Measurements from ENCODE around the gene HIF1A.
"Not testable (repeated sequence)": the region's sequence is repeated elsewhere in the genome, so short reads cannot be mapped to it uniquely, and the experiment has no call there.

Gene HIF1A

DNA sequence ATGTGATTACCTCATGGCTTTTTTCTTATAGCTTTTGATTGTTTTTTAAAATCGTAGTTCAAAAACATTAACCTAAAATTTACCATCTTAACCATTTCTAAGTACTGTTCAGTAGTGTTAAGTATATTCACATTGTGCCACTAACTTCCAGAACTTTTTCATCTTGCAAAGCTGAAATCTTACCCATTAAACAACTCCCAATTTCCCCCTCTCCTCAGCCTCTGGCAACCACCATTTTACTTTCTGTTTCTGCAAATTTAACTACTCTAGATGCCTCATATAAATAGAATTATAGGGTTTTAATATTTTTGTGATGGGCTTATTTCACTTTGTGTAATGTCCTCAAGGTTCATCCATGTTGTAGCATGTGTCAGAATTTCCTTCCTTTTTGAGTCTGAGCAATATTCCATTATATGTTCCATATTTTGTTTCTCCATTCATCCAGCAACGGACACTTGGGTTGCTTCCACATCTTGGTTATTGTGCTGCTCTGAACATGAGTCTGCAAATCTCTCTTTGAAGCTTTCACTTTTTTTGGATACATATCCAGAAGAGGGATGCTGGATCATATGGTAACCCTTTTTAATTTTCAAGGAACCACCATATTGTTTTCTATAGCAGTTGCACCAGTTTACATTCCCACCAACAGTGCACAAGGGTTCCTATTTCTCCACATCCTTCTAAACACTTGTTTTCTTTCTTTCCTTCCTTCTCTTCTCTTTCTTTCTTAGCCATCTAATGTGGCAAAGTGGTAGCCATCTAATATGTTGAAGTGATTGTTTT lies 5.0 kb downstream of the HIF1A start:
- Histone ChIP-seq H3K9ac (ENCODE audit: low read length) (no peak overlapping the region), H3K27me3 (ENCODE audit: control insufficient read depth, insufficient read depth, low read length) (no peaks in the 10 kb centered on the region), H3K9me3 (ENCODE audit: control insufficient read depth, low read length) (no peaks in the 10 kb centered on the region), H3K36me3 (ENCODE audit: control insufficient read depth, insufficient read depth, low read length) (no peaks in the 10 kb centered on the region), H3K4me3 (ENCODE audit: low read length) (no peak overlapping the region), H3K4me1 (ENCODE audit: control insufficient read depth, insufficient read depth, low read length) (no peaks in the 10 kb centered on the region)

DNA sequence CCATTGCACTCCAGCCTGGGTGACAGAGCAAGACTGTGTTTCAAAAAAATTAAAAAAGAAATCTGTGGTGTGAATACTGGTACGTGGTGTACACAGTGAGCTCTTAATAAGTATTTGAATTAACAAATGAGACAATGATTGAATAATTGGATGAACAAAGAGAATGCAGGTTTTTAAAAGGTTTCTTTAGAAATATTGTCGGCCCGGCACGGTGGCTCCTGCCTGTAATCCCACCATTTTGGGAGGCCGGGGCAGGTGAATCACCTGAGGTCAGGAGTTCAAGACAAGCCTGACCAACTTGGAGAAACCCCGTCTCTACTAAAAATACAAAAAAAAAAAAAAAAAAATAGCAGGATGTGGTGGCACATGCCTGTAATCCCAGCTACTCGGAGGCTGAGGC lies 6.6 kb downstream of the HIF1A start:
- Histone ChIP-seq H3K27me3 (ENCODE audit: control insufficient read depth, insufficient read depth, low read length) (no peaks in the 10 kb centered on the region), H3K4me1 (ENCODE audit: control insufficient read depth, insufficient read depth, low read length) (no peaks in the 10 kb centered on the region), H3K36me3 (ENCODE audit: control insufficient read depth, insufficient read depth, low read length) (no peaks in the 10 kb centered on the region)

DNA sequence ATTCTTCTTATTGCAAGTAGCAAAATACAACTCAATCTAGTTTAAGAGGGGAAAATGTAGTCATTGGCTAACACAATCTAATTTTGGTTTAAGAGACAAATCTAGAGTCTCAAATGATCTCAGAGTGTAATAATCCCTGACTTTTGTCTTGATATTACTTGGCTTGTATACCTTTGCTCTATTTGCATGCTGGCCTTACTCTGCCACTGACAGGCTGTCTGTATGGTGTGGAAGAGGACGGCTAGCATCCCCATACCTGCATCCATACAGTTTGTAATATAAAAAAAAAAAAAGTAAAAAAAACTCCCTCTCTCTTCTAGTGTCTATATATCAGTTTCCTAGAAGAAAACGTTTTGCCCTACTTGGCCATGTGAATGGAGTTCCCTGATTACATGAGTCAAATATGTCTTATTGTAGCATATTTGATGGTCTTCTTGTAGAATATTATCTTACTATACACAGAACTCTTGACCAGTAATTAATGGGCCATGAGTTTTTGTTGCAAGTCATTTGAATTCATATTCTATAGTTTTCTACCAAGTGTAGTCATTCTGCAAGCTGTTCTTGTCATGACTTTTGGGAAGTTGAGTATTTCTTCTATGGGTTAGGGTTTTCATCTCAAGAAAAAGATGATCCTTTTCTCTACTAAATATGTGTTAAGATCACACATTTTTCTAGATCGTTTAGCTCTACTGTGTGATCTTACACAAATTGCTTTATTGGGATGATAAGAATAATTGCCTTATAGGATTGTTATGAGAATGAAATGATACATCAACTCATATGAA lies 8.2 kb downstream of the HIF1A start:
- H3K9me3 ChIP-seq (ENCODE audit: control insufficient read depth, low read length) = no peaks in the 10 kb centered on the region
- H3K9ac ChIP-seq (ENCODE audit: low read length) = no peak overlapping the region
- no peaks in the 10 kb centered on the region for H3K27me3 ChIP-seq (ENCODE audit: control insufficient read depth, insufficient read depth, low read length)
- no peaks in the 10 kb centered on the region for H3K36me3 ChIP-seq (ENCODE audit: control insufficient read depth, insufficient read depth, low read length)
- no peaks in the 10 kb centered on the region for H3K4me1 ChIP-seq (ENCODE audit: control insufficient read depth, insufficient read depth, low read length)
- H3K4me3 ChIP-seq (ENCODE audit: low read length) = no peak overlapping the region

More for the DNA sequence above, 6.6 kb downstream of the HIF1A start:
- Histone ChIP-seq H3K9ac (ENCODE audit: low read length) (no peak overlapping the region), H3K4me3 (ENCODE audit: low read length) (no peak overlapping the region), H3K9me3 (ENCODE audit: control insufficient read depth, low read length) (no peaks in the 10 kb centered on the region)

DNA sequence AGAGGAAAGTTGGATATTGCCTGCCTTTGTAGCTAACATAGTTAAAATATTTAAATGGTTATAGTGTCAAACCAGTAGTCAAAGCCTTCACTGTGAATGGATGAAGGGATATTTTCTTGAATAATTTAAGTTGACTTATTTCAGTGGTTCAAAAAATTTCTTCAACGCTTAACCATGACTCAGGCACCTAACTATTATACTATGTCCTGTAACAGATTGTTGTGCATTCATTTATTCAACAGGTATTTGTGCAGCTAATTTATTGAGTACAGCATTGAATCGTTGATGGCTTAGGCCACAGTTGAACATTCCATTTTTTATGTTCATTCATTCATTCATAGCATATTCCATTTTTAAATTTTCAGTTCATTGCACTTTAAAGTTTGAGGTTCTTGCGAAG lies 9.2 kb downstream of the HIF1A start:
- H3K9ac ChIP-seq (ENCODE audit: low read length) = no peak overlapping the region
- no peaks in the 10 kb centered on the region for H3K27me3 ChIP-seq (ENCODE audit: control insufficient read depth, insufficient read depth, low read length)
- H3K4me3 ChIP-seq (ENCODE audit: low read length) = no peak overlapping the region
- no peaks in the 10 kb centered on the region for H3K4me1 ChIP-seq (ENCODE audit: control insufficient read depth, insufficient read depth, low read length)
- no peaks in the 10 kb centered on the region for H3K9me3 ChIP-seq (ENCODE audit: control insufficient read depth, low read length)
- H3K36me3 ChIP-seq (ENCODE audit: control insufficient read depth, insufficient read depth, low read length) = no peaks in the 10 kb centered on the region

DNA sequence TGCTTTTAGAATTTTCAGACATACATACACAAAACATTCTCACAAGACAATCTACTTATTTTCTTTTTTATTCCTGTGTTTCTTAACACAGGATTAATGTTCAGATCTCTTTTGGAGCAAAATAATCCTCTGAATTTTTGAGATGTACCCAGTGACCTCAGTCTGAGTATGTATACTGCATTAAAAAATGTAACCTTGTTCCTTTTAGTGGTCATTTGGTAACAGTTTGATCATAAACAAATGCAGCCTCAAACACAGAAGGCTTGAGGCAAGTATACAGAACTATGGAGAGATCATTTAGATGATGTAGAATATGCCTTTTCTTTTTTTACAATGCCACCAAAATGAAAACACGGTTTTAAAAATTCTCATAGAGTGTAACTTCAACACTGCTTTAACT lies 9.7 kb downstream of the HIF1A start:
- Histone ChIP-seq H3K9me3 (ENCODE audit: control insufficient read depth, low read length) (no peaks in the 10 kb centered on the region), H3K27me3 (ENCODE audit: control insufficient read depth, insufficient read depth, low read length) (no peaks in the 10 kb centered on the region), H3K9ac (ENCODE audit: low read length) (no peak overlapping the region), H3K4me3 (ENCODE audit: low read length) (no peak overlapping the region), H3K36me3 (ENCODE audit: control insufficient read depth, insufficient read depth, low read length) (no peaks in the 10 kb centered on the region), H3K4me1 (ENCODE audit: control insufficient read depth, insufficient read depth, low read length) (no peaks in the 10 kb centered on the region)

DNA sequence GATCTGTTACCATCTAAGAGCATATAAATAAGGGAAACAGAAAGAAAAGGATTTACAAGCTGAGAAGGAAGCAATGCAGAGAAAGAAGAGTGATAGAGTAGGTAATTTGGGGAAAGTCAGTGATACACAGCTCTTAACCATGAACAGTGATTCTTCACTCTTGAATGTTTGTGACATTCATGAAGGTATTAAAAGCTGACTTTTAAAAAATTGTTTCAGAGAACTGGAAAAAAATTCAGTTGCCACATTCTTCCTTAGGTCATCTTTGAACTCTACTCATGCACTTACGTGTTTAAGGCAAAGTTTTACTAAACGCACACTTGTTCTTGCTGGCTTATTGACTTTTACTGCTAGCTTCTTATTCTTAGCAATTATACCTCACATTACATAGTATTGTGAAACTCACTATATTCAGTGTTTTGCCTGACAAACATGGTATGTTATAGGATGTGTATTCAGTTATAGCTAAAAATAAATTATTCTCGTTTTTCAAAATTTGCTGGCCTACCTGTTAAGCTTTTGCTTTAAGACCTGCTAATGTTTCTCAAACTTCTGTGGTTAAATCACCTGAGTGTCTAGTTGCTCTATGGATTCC lies 10.9 kb downstream of the HIF1A start:
- no peak overlapping the region for H3K4me3 ChIP-seq (ENCODE audit: low read length)
- H3K4me1 ChIP-seq (ENCODE audit: control insufficient read depth, insufficient read depth, low read length) = peaks cover 2% of the 10 kb centered on the region
- H3K36me3 ChIP-seq (ENCODE audit: control insufficient read depth, insufficient read depth, low read length) = no peaks in the 10 kb centered on the region
- H3K9me3 ChIP-seq (ENCODE audit: control insufficient read depth, low read length) = no peaks in the 10 kb centered on the region
- no peak overlapping the region for H3K9ac ChIP-seq (ENCODE audit: low read length)
- H3K27me3 ChIP-seq (ENCODE audit: control insufficient read depth, insufficient read depth, low read length) = no peaks in the 10 kb centered on the region

DNA sequence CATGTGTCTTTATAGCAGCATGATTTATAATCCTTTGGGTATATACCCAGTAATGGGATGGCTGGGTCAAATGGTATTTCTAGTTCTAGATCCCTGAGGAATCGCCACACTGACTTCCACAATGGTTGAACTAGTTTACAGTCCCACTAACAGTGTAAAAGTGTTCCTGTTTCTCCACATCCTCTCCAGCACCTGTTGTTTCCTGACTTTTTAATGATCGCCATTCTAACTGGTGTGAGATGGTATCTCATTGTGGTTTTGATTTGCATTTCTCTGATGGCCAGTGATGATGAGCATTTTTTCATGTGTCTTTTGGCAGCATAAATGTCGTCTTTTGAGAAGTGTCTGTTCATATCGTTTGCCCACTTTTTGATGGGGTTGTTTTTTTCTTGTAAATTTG lies 12.5 kb downstream of the HIF1A start:
- not testable (repeated sequence) for H3K36me3 ChIP-seq (ENCODE audit: control insufficient read depth, insufficient read depth, low read length); H3K4me3 ChIP-seq (ENCODE audit: low read length); H3K27me3 ChIP-seq (ENCODE audit: control insufficient read depth, insufficient read depth, low read length); H3K9ac ChIP-seq (ENCODE audit: low read length); H3K9me3 ChIP-seq (ENCODE audit: control insufficient read depth, low read length)
- H3K4me1 ChIP-seq (ENCODE audit: control insufficient read depth, insufficient read depth, low read length) = peaks cover 17% of the 10 kb centered on the region

DNA sequence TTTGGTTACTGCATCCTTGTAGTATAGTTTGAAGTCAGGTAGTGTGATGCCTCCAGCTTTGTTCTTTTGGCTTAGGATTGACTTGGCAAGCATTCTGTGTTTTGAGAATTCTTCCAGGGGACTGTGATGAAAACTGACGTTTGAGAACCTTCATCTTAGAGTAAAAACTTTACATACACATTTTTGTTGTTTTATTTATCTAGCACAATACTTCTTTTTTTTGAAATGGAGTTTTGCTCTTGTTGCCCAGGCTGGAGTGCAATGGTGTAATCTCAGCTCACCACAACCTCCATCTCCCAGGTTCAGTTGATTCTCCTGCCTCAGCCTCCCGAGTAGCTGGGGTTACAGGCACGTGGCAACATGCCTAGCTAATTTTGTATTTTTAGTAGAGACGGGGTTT lies 13.4 kb downstream of the HIF1A start:
- not testable (repeated sequence) for H3K36me3 ChIP-seq (ENCODE audit: control insufficient read depth, insufficient read depth, low read length); H3K9ac ChIP-seq (ENCODE audit: low read length); H3K9me3 ChIP-seq (ENCODE audit: control insufficient read depth, low read length); H3K4me3 ChIP-seq (ENCODE audit: low read length); H3K27me3 ChIP-seq (ENCODE audit: control insufficient read depth, insufficient read depth, low read length)
- peaks cover 18% of the 10 kb centered on the region for H3K4me1 ChIP-seq (ENCODE audit: control insufficient read depth, insufficient read depth, low read length)

DNA sequence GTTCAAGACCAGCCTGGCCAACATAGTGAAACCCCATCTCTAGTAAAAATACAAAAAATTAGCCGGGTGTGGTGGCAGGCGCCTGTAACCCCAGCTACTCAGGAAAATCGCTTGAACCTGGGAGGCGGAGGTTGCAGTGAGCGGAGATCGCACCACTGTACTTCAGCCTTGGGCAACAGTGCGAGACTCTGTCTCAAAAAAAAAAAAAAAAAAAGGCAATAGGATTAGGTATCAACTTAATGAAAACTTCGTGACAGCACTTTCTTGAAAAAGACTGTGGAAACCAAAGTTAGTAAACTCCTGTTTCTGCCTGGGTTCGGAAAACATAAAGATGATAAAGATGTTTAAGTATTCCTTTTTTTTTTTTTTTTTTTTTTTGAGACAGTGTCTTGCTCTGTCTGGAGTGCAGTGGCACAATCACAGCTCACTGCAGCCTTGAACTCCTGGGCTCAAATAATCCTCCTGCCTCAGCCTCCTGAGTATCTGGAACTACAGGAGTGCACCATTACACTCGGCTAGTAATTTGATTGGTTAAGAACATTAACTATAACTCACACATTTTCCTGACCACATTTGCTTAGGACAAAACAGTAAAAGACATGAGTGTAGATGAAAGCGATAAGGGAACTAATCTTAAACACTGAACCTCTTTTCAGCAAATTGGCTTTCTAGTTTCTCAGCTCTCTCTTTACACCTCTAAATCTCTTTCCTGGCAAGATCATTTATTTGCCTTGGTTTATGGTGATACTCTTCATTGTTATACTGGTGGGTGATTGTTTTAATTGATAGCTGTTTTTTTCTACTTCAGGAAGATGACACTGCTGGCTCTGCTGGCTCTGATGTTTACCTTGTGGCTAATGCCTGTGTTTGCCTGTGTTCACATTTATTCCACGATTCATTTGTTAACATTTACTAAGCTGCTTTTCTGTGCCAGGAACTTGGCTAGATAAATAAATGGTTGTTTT lies 15.8 kb downstream of the HIF1A start:
- H3K9ac ChIP-seq (ENCODE audit: low read length) = no peak overlapping the region
- H3K9me3 ChIP-seq (ENCODE audit: control insufficient read depth, low read length) = no peaks in the 10 kb centered on the region
- H3K4me3 ChIP-seq (ENCODE audit: low read length) = no peak overlapping the region
- H3K27me3 ChIP-seq (ENCODE audit: control insufficient read depth, insufficient read depth, low read length) = no peaks in the 10 kb centered on the region
- no peaks in the 10 kb centered on the region for H3K36me3 ChIP-seq (ENCODE audit: control insufficient read depth, insufficient read depth, low read length)
- H3K4me1 ChIP-seq (ENCODE audit: control insufficient read depth, insufficient read depth, low read length) = peaks cover 18% of the 10 kb centered on the region

DNA sequence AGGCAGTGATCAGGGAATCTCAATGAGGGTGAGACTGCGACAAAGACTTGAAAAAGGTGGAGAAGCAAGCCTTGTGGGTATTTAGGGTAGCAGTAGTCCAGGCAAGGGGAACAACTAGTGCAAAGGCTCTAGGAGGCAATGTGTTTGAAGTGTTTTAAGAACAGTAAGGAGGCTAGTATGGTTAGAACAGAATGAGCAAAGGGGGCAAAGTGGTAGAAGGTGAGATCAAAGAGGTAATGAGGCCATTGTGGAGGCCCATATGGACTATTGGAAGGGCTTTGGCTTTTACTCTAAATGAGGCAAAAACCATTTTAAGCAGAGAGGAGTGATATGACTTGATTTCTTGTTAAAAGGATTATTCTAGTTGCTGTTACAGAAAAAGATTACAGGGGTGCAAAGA lies 16.8 kb downstream of the HIF1A start:
- Histone ChIP-seq H3K27me3 (ENCODE audit: control insufficient read depth, insufficient read depth, low read length) (no peaks in the 10 kb centered on the region), H3K9me3 (ENCODE audit: control insufficient read depth, low read length) (no peaks in the 10 kb centered on the region), H3K4me1 (ENCODE audit: control insufficient read depth, insufficient read depth, low read length) (peaks cover 18% of the 10 kb centered on the region), H3K9ac (ENCODE audit: low read length) (peak overlapping the region; percentile 29), H3K36me3 (ENCODE audit: control insufficient read depth, insufficient read depth, low read length) (no peaks in the 10 kb centered on the region), H3K4me3 (ENCODE audit: low read length) (no peak overlapping the region)

DNA sequence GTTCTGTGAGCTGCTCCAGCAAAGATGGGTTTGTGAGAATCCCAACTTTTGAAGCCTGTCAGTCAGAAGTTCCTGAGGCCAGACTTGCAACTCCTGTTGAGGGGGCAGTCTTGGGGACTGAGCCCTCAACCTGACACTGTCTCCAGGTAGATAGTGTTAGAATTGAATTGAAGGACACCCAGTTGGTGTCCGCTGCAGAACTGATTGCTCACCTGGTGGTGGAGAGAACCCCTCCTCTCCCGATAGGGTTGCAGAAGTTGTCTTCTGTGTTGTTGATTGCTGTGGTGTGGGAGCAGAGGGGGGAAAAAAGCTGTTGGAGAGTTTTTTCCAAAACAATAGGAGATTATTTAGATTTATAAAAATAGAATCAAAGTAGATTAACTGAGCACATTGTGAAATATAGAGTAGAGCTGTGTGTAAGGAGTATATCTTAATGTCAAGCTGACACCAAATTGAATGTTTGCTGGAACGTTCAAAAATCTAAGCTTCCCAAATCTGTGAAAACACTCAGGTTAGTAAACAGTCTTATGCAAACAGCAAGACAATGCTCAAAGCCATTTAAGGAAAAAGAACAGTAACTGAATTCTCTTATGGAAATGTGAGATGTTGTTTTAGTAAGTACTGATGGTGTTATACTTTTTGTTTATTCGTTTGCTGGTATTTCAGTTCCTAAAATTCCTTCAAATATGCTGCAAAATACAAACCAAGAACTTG lies 18.6 kb downstream of the HIF1A start:
- Histone ChIP-seq H3K9ac (ENCODE audit: low read length) (no peak overlapping the region), H3K9me3 (ENCODE audit: control insufficient read depth, low read length) (no peaks in the 10 kb centered on the region), H3K36me3 (ENCODE audit: control insufficient read depth, insufficient read depth, low read length) (no peaks in the 10 kb centered on the region), H3K27me3 (ENCODE audit: control insufficient read depth, insufficient read depth, low read length) (no peaks in the 10 kb centered on the region), H3K4me1 (ENCODE audit: control insufficient read depth, insufficient read depth, low read length) (peaks cover 18% of the 10 kb centered on the region), H3K4me3 (ENCODE audit: low read length) (no peak overlapping the region)

All from mucosa of stomach (tissue), 1 donor.